ENCODE measurements around the gene MRC1. TPM values are rescaled to one million over a fixed set of nuclear protein-coding genes. Genes with fewer than 3 reads are reported as not detected.

The MRC1 gene
- total and polyA plus RNA-seq, 9 of the 15 experiments (the other 6 are each of a cell fraction or from before 2014, with no cell fraction given) = 0.01 to 0.20 (median 0.03) TPM; not detected in 5

DNA sequence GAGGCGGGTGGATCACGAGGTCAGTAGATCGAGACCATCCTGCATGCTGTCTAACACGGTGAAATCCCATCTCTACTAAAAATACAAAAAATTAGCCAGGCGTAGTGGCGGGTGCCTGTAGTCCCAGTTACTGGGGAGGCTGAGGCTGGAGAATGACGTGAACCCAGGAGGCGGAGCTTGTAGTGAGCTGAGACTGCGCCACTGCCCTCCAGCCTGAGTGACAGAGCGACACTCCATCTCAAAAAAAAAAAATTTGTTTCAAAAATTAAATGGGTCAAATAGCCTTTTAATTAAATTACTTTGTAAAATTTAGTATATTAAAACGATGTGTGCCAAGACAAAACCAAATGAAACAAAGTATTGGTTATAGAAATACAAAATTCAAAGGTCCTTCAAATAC is 6.8 kb upstream of the MRC1 start:
- DNase-seq (ENCODE audit: extremely low read depth in 1 of 4, low spot score in 3 of 4) (no peak), ATAC-seq (0 out of 3 replicates have a peak, but pooled peaks have one; percentile 48), FAIRE-seq (peak; percentile 19)
- Histone ChIP-seq H3K79me2 (ENCODE audit: control insufficient read depth, insufficient read depth, low read length) (no peaks in the 10 kb centered on the region), H3K27ac (ENCODE audit: extremely low read depth, low read depth, low read length) (no peak overlapping the region), H3K9ac (ENCODE audit: insufficient read depth in 1 of 2, low read depth in 2 of 2, low read length in 2 of 2) (no peak overlapping the region), H3K9me3 (replicated peaks; ENCODE audit: control insufficient read depth, insufficient read depth, low read depth, low read length) (no peaks in the 10 kb centered on the region), H3K36me3 (ENCODE audit: control insufficient read depth, insufficient read depth, low read length) (no peaks in the 10 kb centered on the region), H3K4me1 (replicated peaks in 1 of 2; ENCODE audit: control insufficient read depth in 2 of 2, insufficient read depth in 2 of 2, low read length in 2 of 2) (no peaks in the 10 kb centered on the region; a peak in 2 of 5 replicates), H3K4me3 (no peak overlapping the region), H3K27me3 (ENCODE audit: control insufficient read depth in 2 of 2, insufficient read depth in 2 of 2, low read length in 2 of 2) (peaks cover 0 to 11% of the 10 kb centered on the region in 2 experiments; a peak in 3 of 5 replicates), H2AFZ (ENCODE audit: low read depth, low read length) (peak overlapping the region; percentile 29; the same call in 1 of the 2 replicates), H4K20me1 (replicated peaks; ENCODE audit: control insufficient read depth, insufficient read depth, low read length) (no peaks in the 10 kb centered on the region), H3K9me1 (ENCODE audit: control insufficient read depth, insufficient read depth, low read length) (no peaks in the 10 kb centered on the region), H3K4me2 (ENCODE audit: insufficient read depth, low read length) (peak overlapping the region; percentile 45; the same call in 1 of the 2 replicates)
- no TSS peak for BruUV-seq (replicated peaks)
- 19% methylated on average over 11 of the region's 11 CpGs for WGBS (ENCODE audit: insufficient coverage, low coverage, missing lambda C conversion rate)
- ChIA-PET POLR2A (no interaction called here), CTCF (ENCODE audit: low intra/inter-chr PET ratio) (no interaction called here)
- intact Hi-C loops (cut with micrococcal nuclease) (no loop called here), in situ Hi-C loops (cut with MboI) (no loop called here)
- TF ChIP-seq, protein P1, sequence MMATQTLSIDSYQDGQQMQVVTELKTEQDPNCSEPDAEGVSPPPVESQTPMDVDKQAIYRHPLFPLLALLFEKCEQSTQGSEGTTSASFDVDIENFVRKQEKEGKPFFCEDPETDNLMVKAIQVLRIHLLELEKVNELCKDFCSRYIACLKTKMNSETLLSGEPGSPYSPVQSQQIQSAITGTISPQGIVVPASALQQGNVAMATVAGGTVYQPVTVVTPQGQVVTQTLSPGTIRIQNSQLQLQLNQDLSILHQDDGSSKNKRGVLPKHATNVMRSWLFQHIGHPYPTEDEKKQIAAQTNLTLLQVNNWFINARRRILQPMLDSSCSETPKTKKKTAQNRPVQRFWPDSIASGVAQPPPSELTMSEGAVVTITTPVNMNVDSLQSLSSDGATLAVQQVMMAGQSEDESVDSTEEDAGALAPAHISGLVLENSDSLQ (IDR thresholded peaks at IDR 0.05) = peak; percentile 74
- TF ChIP-seq, protein P2, sequence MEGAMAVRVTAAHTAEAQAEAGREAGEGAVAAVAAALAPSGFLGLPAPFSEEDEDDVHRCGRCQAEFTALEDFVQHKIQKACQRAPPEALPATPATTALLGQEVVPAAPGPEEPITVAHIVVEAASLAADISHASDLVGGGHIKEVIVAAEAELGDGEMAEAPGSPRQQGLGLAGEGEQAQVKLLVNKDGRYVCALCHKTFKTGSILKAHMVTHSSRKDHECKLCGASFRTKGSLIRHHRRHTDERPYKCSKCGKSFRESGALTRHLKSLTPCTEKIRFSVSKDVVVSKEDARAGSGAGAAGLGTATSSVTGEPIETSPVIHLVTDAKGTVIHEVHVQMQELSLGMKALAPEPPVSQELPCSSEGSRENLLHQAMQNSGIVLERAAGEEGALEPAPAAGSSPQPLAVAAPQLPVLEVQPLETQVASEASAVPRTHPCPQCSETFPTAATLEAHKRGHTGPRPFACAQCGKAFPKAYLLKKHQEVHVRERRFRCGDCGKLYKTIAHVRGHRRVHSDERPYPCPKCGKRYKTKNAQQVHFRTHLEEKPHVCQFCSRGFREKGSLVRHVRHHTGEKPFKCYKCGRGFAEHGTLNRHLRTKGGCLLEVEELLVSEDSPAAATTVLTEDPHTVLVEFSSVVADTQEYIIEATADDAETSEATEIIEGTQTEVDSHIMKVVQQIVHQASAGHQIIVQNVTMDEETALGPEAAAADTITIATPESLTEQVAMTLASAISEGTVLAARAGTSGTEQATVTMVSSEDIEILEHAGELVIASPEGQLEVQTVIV (CRISPR knock-in tag; IDR thresholded peaks at IDR 0.05; ENCODE audit: borderline replicate concordance) = no peak
- TF ChIP-seq THRAP3 (IDR thresholded peaks at IDR 0.05; ENCODE audit: borderline replicate concordance) = no peak
- TF ChIP-seq, protein P3, sequence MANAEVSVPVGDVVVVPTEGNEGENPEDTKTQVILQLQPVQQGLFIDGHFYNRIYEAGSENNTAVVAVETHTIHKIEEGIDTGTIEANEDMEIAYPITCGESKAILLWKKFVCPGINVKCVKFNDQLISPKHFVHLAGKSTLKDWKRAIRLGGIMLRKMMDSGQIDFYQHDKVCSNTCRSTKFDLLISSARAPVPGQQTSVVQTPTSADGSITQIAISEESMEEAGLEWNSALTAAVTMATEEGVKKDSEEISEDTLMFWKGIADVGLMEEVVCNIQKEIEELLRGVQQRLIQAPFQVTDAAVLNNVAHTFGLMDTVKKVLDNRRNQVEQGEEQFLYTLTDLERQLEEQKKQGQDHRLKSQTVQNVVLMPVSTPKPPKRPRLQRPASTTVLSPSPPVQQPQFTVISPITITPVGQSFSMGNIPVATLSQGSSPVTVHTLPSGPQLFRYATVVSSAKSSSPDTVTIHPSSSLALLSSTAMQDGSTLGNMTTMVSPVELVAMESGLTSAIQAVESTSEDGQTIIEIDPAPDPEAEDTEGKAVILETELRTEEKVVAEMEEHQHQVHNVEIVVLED (CRISPR knock-in tag; IDR thresholded peaks at IDR 0.05) = no peak
- TF ChIP-seq HNRNPK (IDR thresholded peaks at IDR 0.05; ENCODE audit: low read depth, low read length, poor library complexity, severe bottlenecking) = no peak
- no peak for TF ChIP-seq FOS (IDR thresholded peaks at IDR 0.05; ENCODE audit: extremely low read depth, insufficient read length)
- peak; percentile 57 to 58 for TF ChIP-seq NRF1 (conservative IDR thresholded peaks at IDR 0.05 in 1 of 2, IDR thresholded peaks at IDR 0.05 in 1 of 2)
- no peak for TF ChIP-seq TEAD4 (IDR thresholded peaks at IDR 0.05; ENCODE audit: low read length)
- no peak for TF ChIP-seq TEAD4 (CRISPR knock-in tag; IDR thresholded peaks at IDR 0.05; ENCODE audit: borderline replicate concordance)
- no peak for TF ChIP-seq ZNF146 (CRISPR knock-in tag; IDR thresholded peaks at IDR 0.05; ENCODE audit: unreplicated experiment)

Data from K562 (cell line).